Measurements from ENCODE around the gene MYOG.

The MYOG gene

GRCh38 chr1:203078478-203078877 is 7.3 kb downstream of the MYOG start:
- Histone ChIP-seq H3K36me3 (ENCODE audit: control insufficient read depth, insufficient read depth, low read length) (no peaks in the 10 kb centered on the region), H3K27ac (ENCODE audit: low read depth, low read length, severe bottlenecking) (no peak overlapping the region), H3K4me1 (ENCODE audit: control insufficient read depth, insufficient read depth, low read length, poor library complexity, severe bottlenecking) (no peaks in the 10 kb centered on the region), H3K4me3 (ENCODE audit: extremely low read depth, insufficient read depth, low read length, poor library complexity, severe bottlenecking) (no peak overlapping the region), H3K9me3 (ENCODE audit: control insufficient read depth, low read length) (no peaks in the 10 kb centered on the region)
- no CpG with 5 or more reads among the region's 3 CpGs for WGBS, 2 experiments (ENCODE audit: insufficient coverage in 2 of 2)

GRCh38 chr1:203077956-203078355 is 7.9 kb downstream of the MYOG start:
- H3K9me3 ChIP-seq (ENCODE audit: control insufficient read depth, low read length), result no peaks in the 10 kb centered on the region
- no peaks in the 10 kb centered on the region for H3K4me1 ChIP-seq (ENCODE audit: control insufficient read depth, insufficient read depth, low read length, poor library complexity, severe bottlenecking)
- H3K27ac ChIP-seq (ENCODE audit: low read depth, low read length, severe bottlenecking), result no peak overlapping the region
- WGBS, 2 experiments (ENCODE audit: insufficient coverage in 2 of 2), result 94 to 100% methylated on average over 1 to 2 of the region's 2 CpGs
- H3K4me3 ChIP-seq (ENCODE audit: extremely low read depth, insufficient read depth, low read length, poor library complexity, severe bottlenecking), result no peak overlapping the region
- H3K36me3 ChIP-seq (ENCODE audit: control insufficient read depth, insufficient read depth, low read length), result no peaks in the 10 kb centered on the region

- H3K27ac ChIP-seq (ENCODE audit: low read depth, low read length, severe bottlenecking), result no peak overlapping the region
- WGBS, 2 experiments (ENCODE audit: insufficient coverage in 2 of 2), result 100% methylated on average over 2 of the region's 3 CpGs; no CpG with 5 or more reads in 1 of the 2 experiments
Measured at GRCh38 chr1:203077367-203077766, 8.4 kb downstream of the MYOG start.

GRCh38 chr1:203076031-203076511 is 9.7 kb downstream of the MYOG start:
- 44 to 53% methylated on average over 19 to 29 of the region's 30 CpGs for WGBS, 2 experiments (ENCODE audit: insufficient coverage in 2 of 2)
- Histone ChIP-seq H3K36me3 (ENCODE audit: control insufficient read depth, insufficient read depth, low read length) (no peaks in the 10 kb centered on the region), H3K4me1 (ENCODE audit: control insufficient read depth, insufficient read depth, low read length, poor library complexity, severe bottlenecking) (no peaks in the 10 kb centered on the region), H3K9me3 (ENCODE audit: control insufficient read depth, low read length) (no peaks in the 10 kb centered on the region), H3K4me3 (ENCODE audit: extremely low read depth, insufficient read depth, low read length, poor library complexity, severe bottlenecking) (peak overlapping the region; percentile 29), H3K27ac (ENCODE audit: low read depth, low read length, severe bottlenecking) (no peak overlapping the region)

More at GRCh38 chr1:203077367-203077766, 8.4 kb downstream of the MYOG start:
- no peak overlapping the region for H3K4me3 ChIP-seq (ENCODE audit: extremely low read depth, insufficient read depth, low read length, poor library complexity, severe bottlenecking)
- H3K36me3 ChIP-seq (ENCODE audit: control insufficient read depth, insufficient read depth, low read length), result no peaks in the 10 kb centered on the region
- no peaks in the 10 kb centered on the region for H3K9me3 ChIP-seq (ENCODE audit: control insufficient read depth, low read length)
- no peaks in the 10 kb centered on the region for H3K4me1 ChIP-seq (ENCODE audit: control insufficient read depth, insufficient read depth, low read length, poor library complexity, severe bottlenecking)

GRCh38 chr1:203075236-203076030 is 10.4 kb downstream of the MYOG start:
- Histone ChIP-seq H3K4me3 (ENCODE audit: extremely low read depth, insufficient read depth, low read length, poor library complexity, severe bottlenecking) (peak overlapping the region; percentile 29), H3K4me1 (ENCODE audit: control insufficient read depth, insufficient read depth, low read length, poor library complexity, severe bottlenecking) (no peaks in the 10 kb centered on the region), H3K27ac (ENCODE audit: low read depth, low read length, severe bottlenecking) (no peak overlapping the region), H3K36me3 (ENCODE audit: control insufficient read depth, insufficient read depth, low read length) (no peaks in the 10 kb centered on the region), H3K9me3 (ENCODE audit: control insufficient read depth, low read length) (no peaks in the 10 kb centered on the region)
- WGBS, 2 experiments (ENCODE audit: insufficient coverage in 2 of 2), result 15 to 17% methylated on average over 50 of the region's 56 CpGs

GRCh38 chr1:203074610-203075009 is 11.2 kb downstream of the MYOG start:
- Histone ChIP-seq H3K27ac (ENCODE audit: low read depth, low read length, severe bottlenecking) (no peak overlapping the region), H3K4me1 (ENCODE audit: control insufficient read depth, insufficient read depth, low read length, poor library complexity, severe bottlenecking) (no peaks in the 10 kb centered on the region), H3K36me3 (ENCODE audit: control insufficient read depth, insufficient read depth, low read length) (no peaks in the 10 kb centered on the region), H3K9me3 (ENCODE audit: control insufficient read depth, low read length) (no peaks in the 10 kb centered on the region), H3K4me3 (ENCODE audit: extremely low read depth, insufficient read depth, low read length, poor library complexity, severe bottlenecking) (no peak overlapping the region)

GRCh38 chr1:203073469-203073868 is 12.3 kb downstream of the MYOG start:
- 90 to 100% methylated on average over 1 to 2 of the region's 2 CpGs for WGBS, 2 experiments (ENCODE audit: insufficient coverage in 2 of 2)
- Histone ChIP-seq H3K4me3 (ENCODE audit: extremely low read depth, insufficient read depth, low read length, poor library complexity, severe bottlenecking) (no peak overlapping the region), H3K4me1 (ENCODE audit: control insufficient read depth, insufficient read depth, low read length, poor library complexity, severe bottlenecking) (no peaks in the 10 kb centered on the region), H3K36me3 (ENCODE audit: control insufficient read depth, insufficient read depth, low read length) (no peaks in the 10 kb centered on the region), H3K9me3 (ENCODE audit: control insufficient read depth, low read length) (no peaks in the 10 kb centered on the region), H3K27ac (ENCODE audit: low read depth, low read length, severe bottlenecking) (no peak overlapping the region)

- Histone ChIP-seq H3K36me3 (ENCODE audit: control insufficient read depth, insufficient read depth, low read length) (no peaks in the 10 kb centered on the region), H3K4me1 (ENCODE audit: control insufficient read depth, insufficient read depth, low read length, poor library complexity, severe bottlenecking) (no peaks in the 10 kb centered on the region), H3K9me3 (ENCODE audit: control insufficient read depth, low read length) (no peaks in the 10 kb centered on the region), H3K27ac (ENCODE audit: low read depth, low read length, severe bottlenecking) (no peak overlapping the region), H3K4me3 (ENCODE audit: extremely low read depth, insufficient read depth, low read length, poor library complexity, severe bottlenecking) (no peak overlapping the region)
- WGBS, 2 experiments (ENCODE audit: insufficient coverage in 2 of 2), result no CpG with 5 or more reads among the region's 3 CpGs
Measured at GRCh38 chr1:203072911-203073310, 12.9 kb downstream of the MYOG start.

GRCh38 chr1:203072002-203072602 is 13.7 kb downstream of the MYOG start:
- no peak overlapping the region for H3K27ac ChIP-seq (ENCODE audit: low read depth, low read length, severe bottlenecking)
- no peaks in the 10 kb centered on the region for H3K36me3 ChIP-seq (ENCODE audit: control insufficient read depth, insufficient read depth, low read length)

GRCh38 chr1:203069030-203069747 is 16.6 kb downstream of the MYOG start:
- no peak overlapping the region for H3K27ac ChIP-seq (ENCODE audit: low read depth, low read length, severe bottlenecking)

More at GRCh38 chr1:203072002-203072602, 13.7 kb downstream of the MYOG start:
- Histone ChIP-seq H3K9me3 (ENCODE audit: control insufficient read depth, low read length) (no peaks in the 10 kb centered on the region), H3K4me3 (ENCODE audit: extremely low read depth, insufficient read depth, low read length, poor library complexity, severe bottlenecking) (no peak overlapping the region), H3K4me1 (ENCODE audit: control insufficient read depth, insufficient read depth, low read length, poor library complexity, severe bottlenecking) (no peaks in the 10 kb centered on the region)
- WGBS, 2 experiments (ENCODE audit: insufficient coverage in 2 of 2), result 86 to 94% methylated on average over 6 of the region's 7 CpGs

More at GRCh38 chr1:203069030-203069747, 16.6 kb downstream of the MYOG start:
- no peaks in the 10 kb centered on the region for H3K36me3 ChIP-seq (ENCODE audit: control insufficient read depth, insufficient read depth, low read length)
- H3K4me1 ChIP-seq (ENCODE audit: control insufficient read depth, insufficient read depth, low read length, poor library complexity, severe bottlenecking), result no peaks in the 10 kb centered on the region
- H3K9me3 ChIP-seq (ENCODE audit: control insufficient read depth, low read length), result no peaks in the 10 kb centered on the region
- no peak overlapping the region for H3K4me3 ChIP-seq (ENCODE audit: extremely low read depth, insufficient read depth, low read length, poor library complexity, severe bottlenecking)
- WGBS, 2 experiments (ENCODE audit: insufficient coverage in 2 of 2), result 73 to 75% methylated on average over 1 to 3 of the region's 4 CpGs

Data from mesodermal cell (in vitro differentiated cells).